Neural cell (in vitro differentiated cells): ENCODE results near the gene BIRC5.

Experiments used
- CTCF ChIP-seq: fragments of 450-650 bp; IDR thresholded peaks from 2 replicates; pipeline ENCODE4 v1.5.1; 2014; ENCODE audit warnings: antibody characterized with exemption, mild to moderate bottlenecking, moderate library complexity; ENCODE audit not compliant: poor library complexity, severe bottlenecking
- EZH2 ChIP-seq: fragments of 200-600, 300-800 bp; shearing (Covaris generic), sonication (generic); IDR thresholded peaks from 2 replicates; pipeline ENCODE4 v1.6.1; 2014; ENCODE audit warnings: antibody characterized with exemption, low read length, borderline replicate concordance, mild to moderate bottlenecking; ENCODE audit not compliant: insufficient read depth, poor library complexity, severe bottlenecking
- POLR2AphosphoS5 ChIP-seq: IDR thresholded peaks from 2 replicates; pipeline ENCODE4 v1.6.1; 2012
- RAD21 ChIP-seq: fragments of 450-650 bp; conservative IDR thresholded peaks from 2 replicates; pipeline ENCODE4 v1.6.1; 2014; ENCODE audit warnings: antibody characterized with exemption, mild to moderate bottlenecking, moderate library complexity
- TAF1 ChIP-seq: IDR thresholded peaks from 2 replicates; pipeline ENCODE4 v1.6.1; 2012; ENCODE audit warnings: low read depth

- TF ChIP-seq EZH2 (no peak), POLR2AphosphoS5 (no peak), RAD21 (no peak), TAF1 (no peak), CTCF (no peak)
Observed at GRCh38 chr17:78235885-78236284, 21.8 kb downstream of the BIRC5 start.
